Stimulated activated CD8-positive, alpha-beta memory T cell treated with anti-CD3 and anti-CD28 coated beads, Interleukin-7, amount 100 ng/mL, for 24 hours (primary cell): ENCODE data around the gene GLRX3.

Experiments
- DNase-seq: peaks from one replicate; pipeline ENCODE4 v3.0.0-alpha.2; 2020; ENCODE audit warnings: low read depth

The GLRX3 gene

GRCh38 chr10:130137659-130138478, 1.7 kb downstream of the GLRX3 start:
- no peak for DNase-seq

- no peak for DNase-seq
Measured at GRCh38 chr10:130138479-130138866, 2.3 kb downstream of the GLRX3 start.

- no peak for DNase-seq
Measured at GRCh38 chr10:130140425-130140824, 4.2 kb downstream of the GLRX3 start.

- DNase-seq, result no peak
Measured at GRCh38 chr10:130141038-130141437, 4.8 kb downstream of the GLRX3 start.

GRCh38 chr10:130141460-130141859, 5.3 kb downstream of the GLRX3 start:
- DNase-seq, result no peak

DNA sequence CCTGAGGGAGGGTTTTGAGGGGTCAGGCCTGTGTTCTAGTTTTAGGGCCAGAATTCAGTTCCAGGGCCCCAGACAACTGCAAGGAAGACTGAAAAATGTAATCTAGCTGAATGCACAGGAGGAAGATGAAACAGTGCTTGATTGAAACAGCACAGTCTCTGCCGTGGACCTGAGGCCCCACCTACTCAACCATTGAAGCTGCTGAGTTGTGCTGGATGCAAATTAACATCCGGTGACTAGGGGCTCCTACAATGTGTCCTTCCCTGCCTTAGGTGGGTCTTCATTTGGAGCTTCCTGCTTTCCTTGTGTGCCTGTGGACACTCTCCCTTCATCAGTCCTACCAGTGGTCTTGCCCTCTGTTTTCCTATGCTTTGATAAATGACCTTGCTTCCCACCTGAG, 5.7 kb downstream of the GLRX3 start:
- DNase-seq, result no peak

DNA sequence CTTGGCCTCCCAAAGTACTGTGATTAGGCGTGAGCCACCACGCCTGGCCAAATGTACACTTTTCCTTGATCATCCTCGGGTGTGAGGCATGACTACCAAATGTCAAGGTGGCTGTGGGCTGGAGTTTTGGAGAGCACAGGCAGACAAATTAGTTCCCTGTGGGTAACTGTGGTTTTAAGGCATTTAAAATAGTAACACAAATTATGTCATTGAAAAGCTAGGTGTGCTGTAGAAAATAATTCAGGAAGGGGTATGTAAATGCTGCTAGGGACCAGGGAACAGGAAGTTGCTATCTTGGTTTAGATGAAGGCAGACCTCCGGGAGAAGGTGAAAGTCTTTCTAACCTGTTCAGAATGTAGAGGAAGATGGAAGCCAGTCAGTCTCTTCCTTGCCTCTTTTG, 9.9 kb downstream of the GLRX3 start:
- no peak for DNase-seq

GRCh38 chr10:130159192-130159794, 23.1 kb downstream of the GLRX3 start:
- DNase-seq, result no peak

- no peak for DNase-seq
Measured at GRCh38 chr10:130160775-130161174, 24.6 kb downstream of the GLRX3 start.

DNA sequence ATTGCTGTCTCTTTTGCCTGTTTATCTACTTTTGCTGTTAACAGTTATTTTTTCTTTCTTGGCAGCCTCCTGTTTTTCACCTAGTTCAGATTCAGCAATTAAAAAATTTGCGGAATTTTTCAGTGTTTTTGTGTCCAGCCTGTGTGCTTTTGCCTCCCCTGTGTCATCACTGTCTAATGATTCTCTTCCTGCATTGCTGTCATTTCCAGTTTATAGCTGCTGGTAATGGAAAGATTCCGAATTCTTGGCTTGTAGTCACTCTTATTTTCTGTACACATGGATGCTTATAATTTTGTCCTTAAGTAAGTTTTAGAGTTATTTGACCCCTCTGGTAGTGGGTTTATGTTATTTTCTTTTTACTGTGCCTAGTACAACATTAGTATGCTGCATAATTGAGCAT, 25.1 kb downstream of the GLRX3 start:
- no peak for DNase-seq

DNA sequence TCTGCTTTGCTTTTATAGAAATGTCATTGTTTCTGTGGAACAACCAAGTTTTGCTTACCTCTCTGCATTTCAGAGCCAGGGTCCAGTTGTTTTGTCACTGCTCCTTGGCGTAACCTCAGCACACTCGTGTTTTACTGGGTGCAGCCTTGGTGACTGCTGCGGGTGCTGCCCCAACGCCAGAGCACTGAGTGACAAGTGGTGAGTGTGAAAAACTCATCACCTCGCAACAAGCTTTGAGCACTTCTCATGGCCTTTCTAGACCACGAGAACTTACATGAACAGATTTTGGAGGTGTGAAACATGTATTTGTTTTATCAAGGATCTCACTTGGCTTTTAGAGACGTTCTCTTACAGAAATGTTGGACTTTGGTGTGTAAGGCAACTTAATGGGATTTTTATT, 31.0 kb downstream of the GLRX3 start:
- no peak for DNase-seq

- no peak for DNase-seq
Measured at GRCh38 chr10:130167707-130168106, 31.5 kb downstream of the GLRX3 start.

GRCh38 chr10:130169136-130169859, 33.1 kb downstream of the GLRX3 start:
- no peak for DNase-seq

- DNase-seq, result no peak
Measured at GRCh38 chr10:130171196-130171595, 35.0 kb downstream of the GLRX3 start.

DNA sequence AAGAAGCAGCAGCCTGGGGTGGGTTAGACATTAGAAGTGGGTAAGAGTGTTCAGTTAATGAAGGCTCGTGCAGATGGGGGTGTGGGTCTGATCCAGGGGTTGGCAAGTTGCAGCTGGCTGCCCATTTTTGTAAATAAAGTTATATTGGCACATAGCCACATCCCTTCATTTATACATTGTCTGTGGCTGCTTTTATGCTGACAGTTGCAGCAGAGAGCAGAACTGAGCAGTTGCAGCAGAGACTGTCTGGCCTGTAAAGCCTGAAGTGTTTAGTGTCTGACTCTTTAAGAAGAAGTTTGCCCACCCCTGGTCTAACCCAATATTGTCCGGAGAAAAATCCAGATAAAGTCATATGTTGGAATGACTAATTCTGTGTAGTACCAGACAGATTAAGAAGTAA, 38.1 kb downstream of the GLRX3 start:
- DNase-seq, result no peak

- DNase-seq, result no peak
Measured at GRCh38 chr10:130175074-130175473, 38.9 kb downstream of the GLRX3 start.

- DNase-seq, result no peak
Measured at GRCh38 chr10:130177250-130177649, 41.1 kb downstream of the GLRX3 start.

GRCh38 chr10:130179640-130180039, 43.4 kb downstream of the GLRX3 start:
- DNase-seq, result no peak

DNA sequence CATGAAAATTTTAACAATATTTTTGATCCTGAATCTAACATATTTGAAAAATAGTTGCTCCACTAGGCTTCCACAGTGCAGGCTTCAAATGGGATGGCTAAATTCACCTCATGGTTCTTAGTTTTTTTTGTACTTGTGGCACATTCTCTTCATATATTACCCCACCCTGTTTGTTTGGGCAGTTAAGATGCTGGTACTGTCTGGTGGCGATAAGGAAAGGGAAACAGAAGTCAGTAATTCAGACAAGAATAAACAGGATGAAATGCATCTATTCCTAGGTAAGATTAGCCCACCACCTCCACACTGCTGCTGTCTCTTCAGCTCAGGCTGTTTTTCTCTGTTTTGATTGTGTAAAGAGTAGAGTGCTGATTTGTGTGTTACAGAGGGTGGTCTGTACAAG, 44.2 kb downstream of the GLRX3 start:
- DNase-seq, result no peak

DNA sequence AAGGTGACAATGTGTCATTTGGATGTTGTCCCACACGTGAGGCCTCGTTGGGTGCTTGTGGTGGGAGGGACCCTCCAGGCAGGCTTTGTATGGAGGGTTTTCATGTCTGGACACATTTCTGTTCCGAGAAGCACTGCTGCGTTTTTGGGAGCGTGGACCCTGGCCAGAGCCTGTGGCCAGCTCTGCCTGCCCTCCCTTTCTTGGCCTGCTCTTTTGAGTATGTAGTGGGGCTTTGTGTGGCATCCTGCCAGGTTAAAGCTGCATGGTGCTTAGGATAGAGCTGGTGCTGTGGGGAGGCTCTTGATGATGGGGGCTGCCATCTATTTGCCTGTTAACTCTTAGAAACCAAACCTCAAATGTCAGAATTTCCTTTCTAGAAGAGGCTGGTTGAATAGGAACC, 45.7 kb downstream of the GLRX3 start:
- no peak for DNase-seq

GRCh38 chr10:130185591-130185990, 49.4 kb downstream of the GLRX3 start:
- no peak for DNase-seq

DNA sequence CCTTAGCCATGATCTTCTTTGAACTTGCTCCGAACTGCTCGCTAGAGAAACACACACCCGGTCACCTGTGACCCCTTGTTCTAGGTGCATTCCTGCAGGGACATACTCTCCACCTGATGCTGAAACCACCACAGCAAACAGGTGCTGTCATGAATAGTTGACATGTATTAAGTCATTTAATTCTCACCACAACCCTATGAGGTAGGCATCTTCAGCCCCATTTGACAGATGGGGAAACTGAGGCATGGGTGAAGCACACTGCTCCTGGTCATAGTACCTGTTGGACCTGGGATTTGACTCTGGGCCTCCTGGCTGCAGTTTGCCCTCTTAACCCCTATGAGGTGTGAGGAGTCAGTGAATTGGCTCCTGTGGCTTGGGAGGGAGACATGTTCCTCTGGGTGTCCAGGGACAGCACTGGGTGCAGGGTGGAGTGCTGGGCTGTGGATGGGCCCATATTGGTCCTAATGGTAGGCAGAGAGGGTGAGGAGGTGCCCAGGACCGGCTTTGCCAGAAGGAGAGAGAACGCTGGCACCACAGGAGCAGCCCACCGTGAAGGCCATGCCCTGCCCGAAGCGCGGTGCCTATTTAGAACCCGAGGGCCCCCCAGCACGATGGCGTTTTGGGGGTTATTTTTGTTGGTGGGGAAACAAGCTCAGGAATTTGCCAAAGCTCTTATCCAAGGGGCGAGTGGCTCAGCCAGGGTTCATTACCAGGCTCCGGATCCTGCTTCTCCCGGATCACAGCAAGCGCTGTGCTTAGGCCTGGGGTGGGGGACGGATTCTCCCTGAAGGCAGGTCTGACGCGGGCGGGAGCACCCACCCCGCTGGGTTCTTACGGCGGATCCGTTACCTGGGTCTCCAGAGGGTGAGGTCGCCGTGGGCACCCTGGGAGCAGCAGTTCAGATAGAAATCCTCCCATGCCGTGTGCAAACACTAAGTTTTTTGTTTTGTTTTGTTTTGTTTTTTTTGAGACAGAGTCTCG, 52.3 kb downstream of the GLRX3 start:
- DNase-seq, result no peak
